CD14-positive monocyte (primary cell): ENCODE measurements around the gene ASPSCR1. TPM values are rescaled to one million over a fixed set of nuclear protein-coding genes. Genes with fewer than 3 reads are reported as not detected.

Experiments used
- DNase-seq, 3 donors: peaks; one replicate each; pipeline ENCODE4 v3.0.0-alpha.2; 2011 to 2022
- H2AFZ ChIP-seq: 2 replicates; pipeline ENCODE4 v1.6.0; 2012; ENCODE audit warnings: mild to moderate bottlenecking, low read depth, low read length, inconsistent platforms; ENCODE audit not compliant: insufficient read depth, poor library complexity, severe bottlenecking
- H3K27ac ChIP-seq, 2 donors: 1 replicate in 1 of 2; 2 replicates in 1 of 2; pipeline ENCODE4 v1.5.1; 2012 to 2013; ENCODE audit warnings: low read length in 2 of 2, control low read depth in 1 of 2, inconsistent platforms in 1 of 2, low read depth in 1 of 2, mild to moderate bottlenecking in 1 of 2
- H3K27me3 ChIP-seq, 2 donors: one replicate each; pipeline versions ENCODE4 v1.6.0 to v1.6.1; 2011 to 2013; ENCODE audit warnings: low read length in 2 of 2; ENCODE audit not compliant: control insufficient read depth in 2 of 2, insufficient read depth in 2 of 2
- H3K36me3 ChIP-seq, 2 donors: replicated peaks in 1 of 2; 1 replicate in 1 of 2; 2 replicates in 1 of 2; pipeline versions ENCODE4 v1.5.1 to v1.6.1; 2012 to 2013; ENCODE audit warnings: low read length in 2 of 2, control low read depth in 1 of 2, inconsistent platforms in 1 of 2, mild to moderate bottlenecking in 1 of 2; ENCODE audit not compliant: insufficient read depth in 2 of 2, control insufficient read depth in 1 of 2
- H3K4me1 ChIP-seq, 2 donors: 1 replicate in 1 of 2; 2 replicates in 1 of 2; pipeline versions ENCODE4 v1.5.1 to v1.6.1; 2012 to 2013; ENCODE audit warnings: low read length in 2 of 2, control low read depth in 1 of 2, inconsistent platforms in 1 of 2, mild to moderate bottlenecking in 1 of 2, moderate library complexity in 1 of 2; ENCODE audit not compliant: insufficient read depth in 2 of 2, control insufficient read depth in 1 of 2
- H3K4me2 ChIP-seq: replicated peaks from 2 replicates; pipeline ENCODE3; 2012; ENCODE audit warnings: low read length, moderate library complexity, mild to moderate bottlenecking; ENCODE audit not compliant: poor library complexity, severe bottlenecking; ENCODE audit errors: extremely low read depth
- H3K4me3 ChIP-seq, 3 experiments: fragments of 200-600 bp in 1 of 3; sonication (generic) in 1 of 3; replicated peaks in 1 of 3; 1 replicate in 2 of 3; 2 replicates in 1 of 3; pipeline ENCODE4 v1.5.1; 2011 to 2013; ENCODE audit warnings: low read length in 3 of 3, mild to moderate bottlenecking in 3 of 3, control low read depth in 2 of 3, low read depth in 2 of 3, inconsistent platforms in 1 of 3, moderate library complexity in 1 of 3
- H3K79me2 ChIP-seq: 2 replicates; pipeline ENCODE4 v1.6.0; 2012; ENCODE audit warnings: mild to moderate bottlenecking, control low read depth, inconsistent platforms, low read length, moderate library complexity; ENCODE audit not compliant: insufficient read depth
- H3K9ac ChIP-seq: 2 replicates; pipeline ENCODE4 v1.6.0; 2017; ENCODE audit warnings: low read length, mild to moderate bottlenecking; ENCODE audit not compliant: insufficient read depth, poor library complexity, severe bottlenecking
- H3K9me3 ChIP-seq, 2 donors: replicated peaks in 1 of 2; 1 replicate in 1 of 2; 2 replicates in 1 of 2; pipeline versions ENCODE4 v1.5.1 to v1.6.1; 2012 to 2013; ENCODE audit warnings: low read length in 2 of 2, control low read depth in 1 of 2; ENCODE audit not compliant: control insufficient read depth in 1 of 2, insufficient read depth in 1 of 2
- H4K20me1 ChIP-seq: 2 replicates; pipeline ENCODE4 v1.6.0; 2012; ENCODE audit warnings: mild to moderate bottlenecking, low read length, control low read depth, moderate library complexity; ENCODE audit not compliant: insufficient read depth
- H3K27ac Mint-ChIP-seq, 7 donors: one replicate each; pipeline ENCODE4 v1.8.0; 2020; ENCODE audit warnings: mild to moderate bottlenecking in 7 of 7, mixed read lengths in 7 of 7, moderate library complexity in 6 of 7, inconsistent platforms in 2 of 7
- H3K27me3 Mint-ChIP-seq, 3 donors: one replicate each; pipeline ENCODE4 v1.8.0; 2021 to 2022; ENCODE audit warnings: low read depth in 3 of 3, mild to moderate bottlenecking in 3 of 3, mixed read lengths in 3 of 3, moderate library complexity in 3 of 3, inconsistent platforms in 1 of 3
- H3K36me3 Mint-ChIP-seq, 2 donors: one replicate each; pipeline ENCODE4 v1.8.0; 2020; ENCODE audit warnings: mixed read lengths in 2 of 2, inconsistent platforms in 1 of 2, mild to moderate bottlenecking in 1 of 2
- H3K4me1 Mint-ChIP-seq: one replicate; pipeline ENCODE4 v1.8.0; 2020; ENCODE audit warnings: mild to moderate bottlenecking, mixed read lengths
- H3K4me3 Mint-ChIP-seq, 2 donors: one replicate each; pipeline ENCODE4 v1.8.0; 2020; ENCODE audit warnings: mild to moderate bottlenecking in 2 of 2, mixed read lengths in 2 of 2, moderate library complexity in 1 of 2
- H3K9me3 Mint-ChIP-seq, 7 donors: one replicate each; pipeline ENCODE4 v1.8.0; 2020 to 2022; ENCODE audit warnings: mixed read lengths in 7 of 7, mild to moderate bottlenecking in 6 of 7, moderate library complexity in 6 of 7, inconsistent platforms in 2 of 7
- CTCF ChIP-seq: fragments of 200-600 bp; IDR thresholded peaks from one replicate; pipeline ENCODE4 v1.8.0; 2022; ENCODE audit warnings: antibody characterized with exemption, mild to moderate bottlenecking
- WGBS: methylation state at CpG from one replicate; pipeline ENCODE4 v1.1.5; 2013; ENCODE audit warnings: missing lambda C conversion rate; ENCODE audit not compliant: insufficient coverage; 5-methylcytosine and 5-hydroxymethylcytosine counted together
- intact Hi-C, 2 donors: fragments of 100-400 bp; cut with micrococcal nuclease; formaldehyde crosslinking; loops; one replicate each; pipeline versions ENCODE4 v1.15.0 to v1.15.1; 2023
- polyA plus RNA-seq, 3 donors: library from polyadenylated mRNA; depleted of rRNA in 1 of 3; unstranded in 2 of 3; stranded (reverse) in 1 of 3; fragments of 300-500 nt in 2 of 3; fragments of >200 nt in 1 of 3; fragmentation: Illumina TruSeq in 2 of 3; gene quantifications; 1 replicate in 2 of 3; 2 replicates in 1 of 3; pipeline ENCODE4 v1.2.3, GENCODE V29; 2012 to 2021

The ASPSCR1 gene
- polyA plus RNA-seq, 3 donors, result 25.5 to 31.9 (median 25.6) TPM

GRCh38 chr17:81984773-81985410, 7.5 kb downstream of the ASPSCR1 start:
- Histone ChIP-seq H3K27ac (no peak overlapping the region), H3K4me3 (no peak overlapping the region), H3K79me2 (no peaks in the 10 kb centered on the region), H4K20me1 (peaks cover 10% of the 10 kb centered on the region), H3K4me1 (peaks cover 8 to 10% of the 10 kb centered on the region in 2 donors), H3K36me3 (peaks cover 39 to 44% of the 10 kb centered on the region in 2 donors), H3K27me3 (no peaks in the 10 kb centered on the region), H3K9ac (no peak overlapping the region), H3K4me2 (no peak overlapping the region), H2AFZ (no peak overlapping the region), H3K9me3 (no peaks in the 10 kb centered on the region)
- H3K9me3 Mint-ChIP-seq, result no peaks in the 10 kb centered on the region
- peak overlapping the region in 1 of 7 donors; percentile 64 for H3K27ac Mint-ChIP-seq
- H3K4me3 Mint-ChIP-seq, result no peak overlapping the region
- H3K4me1 Mint-ChIP-seq, result peaks cover 13% of the 10 kb centered on the region
- H3K27me3 Mint-ChIP-seq, result peaks cover 0 to 1% (median 0%) of the 10 kb centered on the region in 3 donors
- intact Hi-C loops, result no loop called here
- DNase-seq, result no peak
- 98% methylated on average over 11 of the region's 21 CpGs for WGBS
- H3K36me3 Mint-ChIP-seq, result peaks cover 48 to 79% of the 10 kb centered on the region in 2 donors
- TF ChIP-seq CTCF, result no peak

- no peak for TF ChIP-seq CTCF
- H3K27me3 ChIP-seq, result no peaks in the 10 kb centered on the region
- intact Hi-C loops, result no loop called here
- no peaks in the 10 kb centered on the region for H3K79me2 ChIP-seq
- H3K4me1 ChIP-seq, result peaks cover 8 to 10% of the 10 kb centered on the region in 2 donors
- no peak overlapping the region for H3K27ac ChIP-seq
- H4K20me1 ChIP-seq, result peaks cover 14% of the 10 kb centered on the region
- H3K9me3 Mint-ChIP-seq, result no peaks in the 10 kb centered on the region
- H3K27ac Mint-ChIP-seq, result no peak overlapping the region
- no peaks in the 10 kb centered on the region for H3K9me3 ChIP-seq
- peaks cover 41 to 44% of the 10 kb centered on the region in 2 donors for H3K36me3 ChIP-seq
- peaks cover 53 to 74% of the 10 kb centered on the region in 2 donors for H3K36me3 Mint-ChIP-seq
- H3K4me3 ChIP-seq, result no peak overlapping the region
- H3K4me1 Mint-ChIP-seq, result peaks cover 8% of the 10 kb centered on the region
- peaks cover 0 to 1% (median 0%) of the 10 kb centered on the region in 3 donors for H3K27me3 Mint-ChIP-seq
- H2AFZ ChIP-seq, result no peak overlapping the region
- WGBS, result 95% methylated on average over 26 of the region's 26 CpGs
- DNase-seq, result no peak
- H3K4me3 Mint-ChIP-seq, result no peak overlapping the region
- no peak overlapping the region for H3K4me2 ChIP-seq
- H3K9ac ChIP-seq, result no peak overlapping the region
Observed at GRCh38 chr17:81986606-81987005, 9.2 kb downstream of the ASPSCR1 start.
